GM12874 (cell line): ENCODE measurements around the gene FAT2.

Source experiments
- CTCF ChIP-seq: IDR thresholded peaks from 2 replicates; pipeline ENCODE4 v1.5.1; 2011; ENCODE audit warnings: low read depth, mild to moderate bottlenecking, control low read depth, low read length, moderate library complexity; ENCODE audit not compliant: insufficient read depth

FAT2 gene

GRCh38 chr5:151620461-151620840 lies 29.3 kb upstream of the FAT2 start:
- TF ChIP-seq CTCF: no peak

- TF ChIP-seq CTCF: no peak
Measured at GRCh38 chr5:151619812-151620460, 28.8 kb upstream of the FAT2 start.

- no peak for TF ChIP-seq CTCF
Measured at GRCh38 chr5:151618907-151619306, 27.8 kb upstream of the FAT2 start.

- no peak for TF ChIP-seq CTCF
Measured at GRCh38 chr5:151617841-151618710, 26.9 kb upstream of the FAT2 start.

- no peak for TF ChIP-seq CTCF
Measured at GRCh38 chr5:151617383-151617840, 26.3 kb upstream of the FAT2 start.

- no peak for TF ChIP-seq CTCF
Measured at GRCh38 chr5:151615431-151615830, 24.3 kb upstream of the FAT2 start.

- TF ChIP-seq CTCF: no peak
Measured at GRCh38 chr5:151614565-151614964, 23.4 kb upstream of the FAT2 start.
